DOHH2 (cell line): ENCODE data around the gene CYP1B1.

ENCODE experiments used
- CTCF ChIP-seq: fragments of 200-600 bp; sonication (generic); IDR thresholded peaks from one replicate; pipeline ENCODE4 v1.5.1; 2014; ENCODE audit warnings: antibody characterized with exemption, mild to moderate bottlenecking, low read depth, low read length; ENCODE audit not compliant: poor library complexity, severe bottlenecking
- EZH2phosphoT487 ChIP-seq: fragments of 200-600 bp; sonication (generic); IDR thresholded peaks from 2 replicates; pipeline ENCODE4 v1.6.1; 2017; ENCODE audit warnings: borderline replicate concordance, mild to moderate bottlenecking, antibody characterized with exemption, low read length, moderate library complexity, mixed read lengths

DNA sequence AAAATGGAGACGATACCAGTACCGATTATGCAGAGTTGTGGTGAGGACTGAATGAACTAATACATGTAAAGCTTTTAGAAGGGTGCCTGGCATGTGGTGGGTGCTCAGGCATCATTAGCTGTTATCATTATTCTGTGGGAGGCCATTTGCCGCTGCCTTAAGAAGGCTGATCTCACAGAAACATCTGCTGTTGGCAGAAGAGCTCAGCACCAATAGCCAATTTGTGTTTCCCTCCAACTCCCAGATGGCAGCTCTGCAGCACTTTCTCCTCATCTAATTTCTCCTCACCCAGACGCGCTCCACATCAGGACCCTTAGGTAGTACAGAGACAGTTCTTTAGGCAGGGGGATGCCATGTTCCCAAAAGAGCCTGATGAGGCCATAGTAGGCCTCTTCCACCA lies 15.8 kb upstream of the CYP1B1 start:
- TF ChIP-seq CTCF = no peak
- TF ChIP-seq EZH2phosphoT487 = no peak
